ENCODE results near the gene TBX6. TPM values are rescaled to one million over a fixed set of nuclear protein-coding genes. Genes with fewer than 3 reads are reported as not detected.

The TBX6 gene
- total RNA-seq, 1 experiment from 2014 or later, result 5.1 TPM

DNA sequence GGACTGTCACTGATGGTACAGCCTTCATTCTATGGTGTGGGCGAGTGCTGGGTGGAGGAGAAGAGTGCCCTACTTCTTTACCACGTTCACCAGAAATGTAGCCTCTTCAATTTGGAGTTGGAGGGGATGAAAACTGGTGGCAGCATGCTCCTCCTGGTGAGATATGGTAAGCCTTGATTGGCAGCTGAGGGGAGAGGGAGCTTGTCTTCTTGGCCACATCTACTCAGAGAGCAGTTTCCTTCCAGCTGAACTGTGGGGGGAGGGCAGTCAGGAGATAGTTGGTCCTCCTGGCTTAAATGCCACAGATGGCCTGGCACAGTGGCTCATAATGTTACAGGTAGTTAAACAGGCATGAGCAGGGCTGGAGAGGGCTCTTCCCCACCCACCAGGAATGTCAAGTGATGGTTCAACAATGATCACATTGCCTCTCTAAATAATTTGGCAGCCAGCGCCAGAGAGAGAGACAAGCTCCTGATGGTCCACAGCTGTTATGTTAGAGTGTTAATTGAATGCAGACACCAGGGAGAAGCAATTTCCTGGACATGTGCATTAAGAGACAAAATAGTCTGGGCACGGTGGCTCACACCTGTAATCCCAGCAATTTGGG is 40.2 kb upstream of the TBX6 start:
- H3K9me3 Mint-ChIP-seq, result no peaks in the 10 kb centered on the region
- peaks cover 31% of the 10 kb centered on the region for H3K27me3 Mint-ChIP-seq (ENCODE audit: low read depth)
- ChIA-PET POLR2A (no interaction called here), CTCF (interaction anchor here (0.5 to 1.6 kb wide), 3 partner anchors 20 to 48 kb away, joined by 3 to 4 read pairs (median 4); no protein-coding TSS in a partner anchor)
- ATAC-seq (no peak), DNase-seq (ENCODE audit: low spot score) (no peak)
- H3K4me3 Mint-ChIP-seq, result no peak overlapping the region
- no peak overlapping the region for H3K27ac Mint-ChIP-seq
- H3K4me1 Mint-ChIP-seq, result no peaks in the 10 kb centered on the region
- H3K36me3 Mint-ChIP-seq, result no peaks in the 10 kb centered on the region
- no peak for TF ChIP-seq MYBL2 (CRISPR knock-in tag; IDR thresholded peaks at IDR 0.05)
- TF ChIP-seq ZNF121 (CRISPR knock-in tag; IDR thresholded peaks at IDR 0.05), result no peak
- TF ChIP-seq, protein P1, sequence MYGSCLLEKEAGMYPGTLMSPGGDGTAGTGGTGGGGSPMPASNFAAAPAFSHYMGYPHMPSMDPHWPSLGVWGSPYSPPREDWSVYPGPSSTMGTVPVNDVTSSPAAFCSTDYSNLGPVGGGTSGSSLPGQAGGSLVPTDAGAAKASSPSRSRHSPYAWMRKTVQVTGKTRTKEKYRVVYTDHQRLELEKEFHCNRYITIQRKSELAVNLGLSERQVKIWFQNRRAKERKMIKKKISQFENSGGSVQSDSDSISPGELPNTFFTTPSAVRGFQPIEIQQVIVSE (CRISPR knock-in tag; IDR thresholded peaks at IDR 0.05; ENCODE audit: borderline replicate concordance), result no peak
- TF ChIP-seq ZBTB21 (CRISPR knock-in tag; IDR thresholded peaks at IDR 0.05; ENCODE audit: borderline replicate concordance), result no peak
- TF ChIP-seq, protein P2, sequence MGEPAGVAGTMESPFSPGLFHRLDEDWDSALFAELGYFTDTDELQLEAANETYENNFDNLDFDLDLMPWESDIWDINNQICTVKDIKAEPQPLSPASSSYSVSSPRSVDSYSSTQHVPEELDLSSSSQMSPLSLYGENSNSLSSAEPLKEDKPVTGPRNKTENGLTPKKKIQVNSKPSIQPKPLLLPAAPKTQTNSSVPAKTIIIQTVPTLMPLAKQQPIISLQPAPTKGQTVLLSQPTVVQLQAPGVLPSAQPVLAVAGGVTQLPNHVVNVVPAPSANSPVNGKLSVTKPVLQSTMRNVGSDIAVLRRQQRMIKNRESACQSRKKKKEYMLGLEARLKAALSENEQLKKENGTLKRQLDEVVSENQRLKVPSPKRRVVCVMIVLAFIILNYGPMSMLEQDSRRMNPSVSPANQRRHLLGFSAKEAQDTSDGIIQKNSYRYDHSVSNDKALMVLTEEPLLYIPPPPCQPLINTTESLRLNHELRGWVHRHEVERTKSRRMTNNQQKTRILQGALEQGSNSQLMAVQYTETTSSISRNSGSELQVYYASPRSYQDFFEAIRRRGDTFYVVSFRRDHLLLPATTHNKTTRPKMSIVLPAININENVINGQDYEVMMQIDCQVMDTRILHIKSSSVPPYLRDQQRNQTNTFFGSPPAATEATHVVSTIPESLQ (CRISPR knock-in tag; IDR thresholded peaks at IDR 0.05), result no peak

- Mint-ChIP-seq H3K36me3 (no peaks in the 10 kb centered on the region), H3K27ac (no peak overlapping the region), H3K27me3 (ENCODE audit: low read depth) (peaks cover 35% of the 10 kb centered on the region), H3K4me3 (no peak overlapping the region), H3K9me3 (no peaks in the 10 kb centered on the region), H3K4me1 (no peaks in the 10 kb centered on the region)
- DNase-seq (ENCODE audit: low spot score) (no peak), ATAC-seq (no peak)
- POLR2A ChIA-PET, result no interaction called here
- TF ChIP-seq NFATC4 (CRISPR knock-in tag; IDR thresholded peaks at IDR 0.05) (no peak), AFF4 (CRISPR knock-in tag; IDR thresholded peaks at IDR 0.05; ENCODE audit: borderline replicate concordance) (no peak), ZNF121 (CRISPR knock-in tag; IDR thresholded peaks at IDR 0.05) (no peak), STAT6 (CRISPR knock-in tag; conservative IDR thresholded peaks at IDR 0.05; ENCODE audit: low read depth) (no peak), ZNF317 (CRISPR knock-in tag; IDR thresholded peaks at IDR 0.05; ENCODE audit: borderline replicate concordance, low read depth) (no peak), NR2C2 (CRISPR knock-in tag; IDR thresholded peaks at IDR 0.05) (no peak), CREB1 (CRISPR knock-in tag; IDR thresholded peaks at IDR 0.05) (no peak), MXD4 (CRISPR knock-in tag; IDR thresholded peaks at IDR 0.05; ENCODE audit: borderline replicate concordance) (no peak), NFYB (CRISPR knock-in tag; conservative IDR thresholded peaks at IDR 0.05; ENCODE audit: low read depth) (no peak), ZMAT4 (CRISPR knock-in tag; IDR thresholded peaks at IDR 0.05) (no peak), RORB (CRISPR knock-in tag; IDR thresholded peaks at IDR 0.05) (no peak), SP1 (CRISPR knock-in tag; conservative IDR thresholded peaks at IDR 0.05) (no peak), IRF2 (CRISPR knock-in tag; IDR thresholded peaks at IDR 0.05; ENCODE audit: borderline replicate concordance, low read depth) (no peak), GABPB1 (CRISPR knock-in tag; IDR thresholded peaks at IDR 0.05) (no peak), E2F1 (CRISPR knock-in tag; IDR thresholded peaks at IDR 0.05) (no peak), PREB (CRISPR knock-in tag; IDR thresholded peaks at IDR 0.05; ENCODE audit: borderline replicate concordance) (no peak)
- TF ChIP-seq, protein P3, sequence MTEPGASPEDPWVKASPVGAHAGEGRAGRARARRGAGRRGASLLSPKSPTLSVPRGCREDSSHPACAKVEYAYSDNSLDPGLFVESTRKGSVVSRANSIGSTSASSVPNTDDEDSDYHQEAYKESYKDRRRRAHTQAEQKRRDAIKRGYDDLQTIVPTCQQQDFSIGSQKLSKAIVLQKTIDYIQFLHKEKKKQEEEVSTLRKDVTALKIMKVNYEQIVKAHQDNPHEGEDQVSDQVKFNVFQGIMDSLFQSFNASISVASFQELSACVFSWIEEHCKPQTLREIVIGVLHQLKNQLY (CRISPR knock-in tag; IDR thresholded peaks at IDR 0.05), result no peak
- CTCF ChIA-PET, result interaction anchor here (1.3 kb wide), 1 partner anchor 16 kb away, joined by 7 read pairs; no protein-coding TSS in a partner anchor
These were observed 36.3 kb upstream of the TBX6 start for GRCh38 chr16:30127993-30128392.

Measured in WTC11 (cell line).